ENCODE measurements around the gene MAGEB5.

GRCh38 chrX:26262121-26262523, 46.2 kb downstream of the MAGEB5 start:
- TF ChIP-seq CTCF (IDR thresholded peaks at IDR 0.05; ENCODE audit: insufficient read depth, low read length, poor library complexity, severe bottlenecking) = no peak
- no peak for TF ChIP-seq EZH2phosphoT487 (conservative IDR thresholded peaks at IDR 0.05; ENCODE audit: low read length)
